ENCODE results near the gene DAPK1.

Gene DAPK1

DNA sequence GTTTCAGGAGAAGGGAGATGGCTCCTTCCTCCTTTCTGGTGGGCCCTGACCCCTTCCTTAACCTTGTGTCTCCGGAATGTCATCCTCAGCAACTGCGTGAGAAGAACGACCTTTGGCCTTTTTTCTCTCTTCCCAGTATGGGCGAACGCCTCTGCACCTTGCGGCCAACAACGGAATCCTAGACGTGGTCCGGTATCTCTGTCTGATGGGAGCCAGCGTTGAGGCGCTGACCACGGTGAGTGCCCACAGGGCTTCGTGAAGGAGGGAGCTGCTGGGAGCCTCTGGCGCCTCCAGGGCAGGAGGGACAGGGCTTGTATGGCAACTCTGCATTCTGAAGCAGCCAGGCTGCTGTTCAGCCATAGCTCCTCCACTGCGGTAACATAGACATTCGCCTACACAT lies 160.2 kb downstream of the DAPK1 start:
- H3K9me2 ChIP-seq (replicated peaks; ENCODE audit: insufficient read depth, low read length): no peaks in the 10 kb centered on the region
- H3K36me3 ChIP-seq (replicated peaks; ENCODE audit: insufficient read depth, low read length): no peaks in the 10 kb centered on the region; the same call in 1 of the 2 replicates
- H3K4me1 ChIP-seq (ENCODE audit: low read length): no peaks in the 10 kb centered on the region
- no peak for DNase-seq
- no peak overlapping the region for H3K4me3 ChIP-seq (ENCODE audit: low read length)
- no peaks in the 10 kb centered on the region for H3F3A ChIP-seq (ENCODE audit: insufficient read depth, low read length)
- H3K9ac ChIP-seq (ENCODE audit: low read length): no peak overlapping the region
- H3K79me2 ChIP-seq (ENCODE audit: low read length): no peaks in the 10 kb centered on the region
- TF ChIP-seq EZH2phosphoT487 (IDR thresholded peaks at IDR 0.05; ENCODE audit: low read length) (no peak), EZH2 (optimal IDR thresholded peaks at IDR 0.05; ENCODE audit: low read depth, low read length) (no peak)
- TF ChIP-seq, protein P1, sequence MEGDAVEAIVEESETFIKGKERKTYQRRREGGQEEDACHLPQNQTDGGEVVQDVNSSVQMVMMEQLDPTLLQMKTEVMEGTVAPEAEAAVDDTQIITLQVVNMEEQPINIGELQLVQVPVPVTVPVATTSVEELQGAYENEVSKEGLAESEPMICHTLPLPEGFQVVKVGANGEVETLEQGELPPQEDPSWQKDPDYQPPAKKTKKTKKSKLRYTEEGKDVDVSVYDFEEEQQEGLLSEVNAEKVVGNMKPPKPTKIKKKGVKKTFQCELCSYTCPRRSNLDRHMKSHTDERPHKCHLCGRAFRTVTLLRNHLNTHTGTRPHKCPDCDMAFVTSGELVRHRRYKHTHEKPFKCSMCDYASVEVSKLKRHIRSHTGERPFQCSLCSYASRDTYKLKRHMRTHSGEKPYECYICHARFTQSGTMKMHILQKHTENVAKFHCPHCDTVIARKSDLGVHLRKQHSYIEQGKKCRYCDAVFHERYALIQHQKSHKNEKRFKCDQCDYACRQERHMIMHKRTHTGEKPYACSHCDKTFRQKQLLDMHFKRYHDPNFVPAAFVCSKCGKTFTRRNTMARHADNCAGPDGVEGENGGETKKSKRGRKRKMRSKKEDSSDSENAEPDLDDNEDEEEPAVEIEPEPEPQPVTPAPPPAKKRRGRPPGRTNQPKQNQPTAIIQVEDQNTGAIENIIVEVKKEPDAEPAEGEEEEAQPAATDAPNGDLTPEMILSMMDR (IDR thresholded peaks at IDR 0.05; ENCODE audit: low read length): no peak
- H3K9me3 ChIP-seq (replicated peaks; ENCODE audit: insufficient read depth, low read length): no peaks in the 10 kb centered on the region
- no peak overlapping the region for H3K27ac ChIP-seq (ENCODE audit: low read length)
- no peak overlapping the region for H2AFZ ChIP-seq (ENCODE audit: low read length)
- H3K27me3 ChIP-seq (replicated peaks; ENCODE audit: insufficient read depth, low read length): no peaks in the 10 kb centered on the region
- H4K20me1 ChIP-seq (ENCODE audit: insufficient read depth, low read length): no peaks in the 10 kb centered on the region
- H3K4me2 ChIP-seq (ENCODE audit: low read depth, low read length): no peak overlapping the region

DNA sequence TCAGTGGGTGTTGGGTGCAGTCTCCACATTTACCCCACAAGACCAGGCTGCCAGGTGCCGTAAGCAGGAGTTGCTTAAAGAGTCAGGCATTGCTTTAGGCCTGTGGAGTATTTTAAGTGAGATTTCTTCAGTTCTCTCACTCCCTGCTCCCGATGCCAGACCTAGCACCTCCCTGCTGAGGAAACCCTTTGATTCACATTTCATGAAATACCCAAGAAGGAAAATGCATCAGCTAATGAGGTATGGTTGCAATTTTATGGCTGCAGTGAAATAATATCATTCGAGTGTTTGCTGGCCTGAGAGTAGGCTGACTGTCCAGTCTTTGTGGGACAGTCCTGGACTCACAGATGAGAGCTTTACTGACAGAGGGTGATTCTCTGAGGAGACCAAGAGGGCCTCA lies 160.8 kb downstream of the DAPK1 start:
- TF ChIP-seq EZH2phosphoT487 (IDR thresholded peaks at IDR 0.05; ENCODE audit: low read length) (no peak), EZH2 (optimal IDR thresholded peaks at IDR 0.05; ENCODE audit: low read depth, low read length) (no peak)
- TF ChIP-seq, protein P1 (IDR thresholded peaks at IDR 0.05; ENCODE audit: low read length): no peak
- Histone ChIP-seq H2AFZ (ENCODE audit: low read length) (no peak overlapping the region), H3K27me3 (replicated peaks; ENCODE audit: insufficient read depth, low read length) (no peaks in the 10 kb centered on the region), H3K27ac (ENCODE audit: low read length) (no peak overlapping the region), H3K9me2 (replicated peaks; ENCODE audit: insufficient read depth, low read length) (no peaks in the 10 kb centered on the region), H3K4me3 (ENCODE audit: low read length) (no peak overlapping the region), H3K79me2 (ENCODE audit: low read length) (no peaks in the 10 kb centered on the region), H3F3A (ENCODE audit: insufficient read depth, low read length) (no peaks in the 10 kb centered on the region), H3K4me2 (ENCODE audit: low read depth, low read length) (no peak overlapping the region), H4K20me1 (ENCODE audit: insufficient read depth, low read length) (no peaks in the 10 kb centered on the region), H3K36me3 (replicated peaks; ENCODE audit: insufficient read depth, low read length) (no peaks in the 10 kb centered on the region; the same call in 1 of the 2 replicates), H3K4me1 (ENCODE audit: low read length) (no peaks in the 10 kb centered on the region), H3K9ac (ENCODE audit: low read length) (no peak overlapping the region), H3K9me3 (replicated peaks; ENCODE audit: insufficient read depth, low read length) (no peaks in the 10 kb centered on the region)
- no peak for DNase-seq

DNA sequence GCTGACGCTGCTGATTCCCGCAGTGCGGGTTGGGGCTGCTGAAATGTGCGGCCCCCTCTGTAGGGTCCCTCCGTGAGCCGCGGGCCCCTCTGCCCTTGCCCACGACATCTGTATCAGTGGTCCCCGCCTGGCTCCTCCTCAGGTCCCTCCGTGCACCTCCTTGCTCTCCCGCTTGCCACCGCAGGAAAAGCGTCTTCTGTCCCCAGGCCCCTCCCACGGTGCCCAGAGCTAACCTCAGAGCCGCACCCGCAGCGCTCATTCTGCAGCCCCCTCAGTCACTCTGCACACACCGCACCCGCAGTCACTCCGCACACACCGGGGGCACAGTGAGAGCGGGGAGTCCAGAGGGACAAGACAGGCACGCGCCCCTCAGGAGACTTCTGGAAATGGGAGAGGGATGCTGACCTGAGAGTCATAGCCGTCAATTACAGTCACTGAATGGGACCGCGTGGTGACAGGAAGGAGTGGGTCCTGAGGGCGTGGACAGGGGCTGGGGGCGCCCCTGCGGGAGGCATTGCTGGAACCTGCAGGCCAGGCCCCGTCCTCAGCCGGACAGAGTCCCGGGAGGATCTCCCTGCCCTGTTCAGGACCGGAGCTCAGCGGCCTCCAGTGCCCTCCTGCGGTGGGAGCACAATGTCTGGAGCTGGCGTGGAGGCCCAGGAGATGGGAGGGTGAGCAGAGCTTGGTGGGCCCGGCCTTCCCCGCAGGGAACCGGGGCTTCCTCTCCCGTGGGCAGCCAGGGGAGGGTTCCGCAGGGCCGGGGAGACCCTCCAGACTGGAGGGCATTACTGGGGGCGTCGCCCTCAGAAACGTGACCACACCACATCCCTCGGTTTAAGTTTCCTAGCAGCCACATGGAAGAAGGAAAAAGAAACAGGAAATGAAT lies 162.1 kb downstream of the DAPK1 start:
- Histone ChIP-seq H3K27me3 (replicated peaks; ENCODE audit: insufficient read depth, low read length) (no peaks in the 10 kb centered on the region), H3K4me2 (ENCODE audit: low read depth, low read length) (no peak overlapping the region), H3F3A (ENCODE audit: insufficient read depth, low read length) (no peaks in the 10 kb centered on the region), H3K27ac (ENCODE audit: low read length) (no peak overlapping the region), H3K9me3 (replicated peaks; ENCODE audit: insufficient read depth, low read length) (no peaks in the 10 kb centered on the region), H2AFZ (ENCODE audit: low read length) (no peak overlapping the region), H3K9ac (ENCODE audit: low read length) (no peak overlapping the region), H3K36me3 (replicated peaks; ENCODE audit: insufficient read depth, low read length) (peaks cover 3% of the 10 kb centered on the region; the same call in 1 of the 2 replicates), H3K9me2 (replicated peaks; ENCODE audit: insufficient read depth, low read length) (no peaks in the 10 kb centered on the region), H4K20me1 (ENCODE audit: insufficient read depth, low read length) (no peaks in the 10 kb centered on the region), H3K79me2 (ENCODE audit: low read length) (no peaks in the 10 kb centered on the region), H3K4me1 (ENCODE audit: low read length) (no peaks in the 10 kb centered on the region), H3K4me3 (ENCODE audit: low read length) (no peak overlapping the region)
- DNase-seq: no peak
- TF ChIP-seq EZH2 (optimal IDR thresholded peaks at IDR 0.05; ENCODE audit: low read depth, low read length): no peak
- TF ChIP-seq, protein P1 (IDR thresholded peaks at IDR 0.05; ENCODE audit: low read length): no peak
- TF ChIP-seq EZH2phosphoT487 (IDR thresholded peaks at IDR 0.05; ENCODE audit: low read length): no peak
